Measurements from ENCODE around the gene GNG11.

- TF ChIP-seq YY1 (IDR thresholded peaks at IDR 0.05; ENCODE audit: insufficient read depth, insufficient read length) (no peak), ZNF274 (IDR thresholded peaks at IDR 0.05; ENCODE audit: low read depth, low read length) (no peak), SUZ12 (IDR thresholded peaks at IDR 0.05; ENCODE audit: extremely low read depth, insufficient read depth, insufficient read length) (no peak)
Observed at GRCh38 chr7:93894966-93895640, 26.4 kb upstream of the GNG11 start.
